Measurements from ENCODE around the gene CACNG8.
"Not testable (repeated sequence)": the region's sequence is repeated elsewhere in the genome, so short reads cannot be mapped to it uniquely, and the experiment has no call there.

CACNG8 gene

DNA sequence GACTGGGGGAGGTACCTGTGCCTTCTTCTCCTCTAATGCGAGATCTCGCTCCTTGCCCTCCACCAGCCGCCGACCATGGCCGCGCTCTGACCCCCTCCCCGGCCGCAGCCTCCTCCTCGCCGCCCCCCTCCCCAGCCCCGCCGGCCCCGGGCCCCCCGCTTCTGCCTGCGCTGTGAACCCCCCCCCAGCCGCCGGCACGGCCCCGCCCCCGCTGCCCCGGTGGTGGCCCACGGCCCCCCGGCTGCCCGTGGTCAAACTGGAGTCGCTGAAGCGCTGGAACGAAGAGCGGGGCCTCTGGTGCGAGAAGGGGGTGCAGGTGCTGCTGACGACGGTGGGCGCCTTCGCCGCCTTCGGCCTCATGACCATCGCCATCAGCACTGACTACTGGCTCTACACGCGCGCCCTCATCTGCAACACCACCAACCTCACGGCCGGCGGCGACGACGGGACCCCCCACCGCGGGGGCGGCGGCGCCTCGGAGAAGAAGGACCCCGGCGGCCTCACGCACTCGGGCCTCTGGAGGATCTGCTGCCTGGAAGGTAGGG lies at the start of gene CACNG8:
CACNG8 (plus strand) TSS at position 51 of the 545 bp plus-strand sequence.
- DNase-seq, result no peak

DNA sequence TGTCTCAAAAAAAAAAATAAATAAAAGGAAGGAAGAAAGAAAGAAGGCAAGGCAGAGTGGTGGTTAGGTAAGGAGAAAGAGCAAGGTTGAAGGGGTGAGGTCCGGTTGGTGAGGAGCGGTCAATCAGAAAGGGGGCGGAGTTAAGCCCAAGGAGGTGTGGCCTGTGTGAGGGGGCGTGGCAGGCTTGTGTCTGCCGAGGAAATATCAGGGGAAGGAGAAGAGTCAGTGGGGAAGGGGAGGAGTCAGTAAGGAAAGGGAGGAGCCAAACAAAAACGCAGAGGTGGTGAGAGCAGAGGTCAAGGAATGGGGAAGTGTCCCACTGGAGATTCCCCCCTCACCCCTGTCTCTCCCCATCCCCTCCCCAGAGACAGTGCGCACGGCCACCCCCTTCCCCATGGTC lies 47.7 kb upstream of the CACNG8 start:
- no peak for DNase-seq

DNA sequence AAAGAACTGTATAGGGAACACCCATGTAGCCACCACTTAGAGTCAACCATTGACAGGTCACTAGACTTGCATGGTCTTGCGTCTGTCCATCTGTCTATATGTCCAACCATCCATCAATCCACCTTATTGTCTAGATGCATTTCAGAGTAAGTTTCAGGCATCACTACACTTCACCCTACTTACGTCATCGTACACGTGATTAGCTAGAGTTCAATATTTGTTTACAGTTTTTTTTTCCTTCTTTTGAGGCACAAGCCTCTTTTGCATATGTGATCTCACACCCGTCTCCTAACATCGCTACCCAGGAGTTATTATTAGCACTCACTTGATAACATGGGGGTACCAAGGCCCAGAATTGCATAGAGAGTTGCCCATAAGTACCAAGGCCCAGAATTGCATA lies 46.7 kb upstream of the CACNG8 start:
- DNase-seq, result no peak

DNA sequence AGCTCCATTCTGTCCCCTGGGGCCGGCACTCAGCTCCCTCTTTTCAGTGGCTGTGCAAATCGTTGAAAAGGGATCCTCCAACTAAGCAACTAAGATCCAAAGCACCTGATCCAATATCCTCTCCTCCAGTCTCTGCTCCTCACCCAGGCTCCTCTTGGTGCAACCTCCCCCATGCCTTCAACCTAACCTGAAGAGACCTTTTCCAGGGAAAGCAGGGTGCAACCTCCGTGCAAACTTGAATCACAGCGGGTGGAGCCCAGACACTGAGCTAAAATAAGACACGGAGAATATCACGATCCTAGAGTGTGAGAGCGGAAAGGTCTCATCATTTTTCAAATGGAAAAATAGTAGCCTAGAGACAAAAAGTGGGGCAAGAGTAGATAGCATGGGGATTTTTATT lies 45.4 kb upstream of the CACNG8 start:
- DNase-seq, result no peak

DNA sequence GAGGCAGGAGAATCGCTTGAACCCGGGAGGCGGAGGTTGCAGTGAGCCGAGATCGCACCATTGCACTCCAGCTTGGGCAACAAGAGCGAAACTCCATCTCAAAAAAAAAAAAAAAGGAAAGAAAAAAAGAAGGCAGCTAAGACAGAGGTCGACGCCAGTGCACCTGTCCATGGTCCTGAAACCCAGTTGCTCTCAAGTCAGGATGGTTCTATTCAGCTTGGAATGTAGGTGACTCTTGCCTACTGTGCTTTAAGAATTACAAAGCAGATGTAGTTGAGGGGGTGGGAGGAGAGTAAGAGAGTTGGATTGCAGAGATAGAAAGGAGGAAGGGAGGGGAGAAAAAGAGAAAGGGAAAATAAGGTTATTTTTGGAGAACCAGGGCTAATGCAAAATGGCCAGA lies 35.0 kb upstream of the CACNG8 start:
- DNase-seq, result peak; percentile 36

DNA sequence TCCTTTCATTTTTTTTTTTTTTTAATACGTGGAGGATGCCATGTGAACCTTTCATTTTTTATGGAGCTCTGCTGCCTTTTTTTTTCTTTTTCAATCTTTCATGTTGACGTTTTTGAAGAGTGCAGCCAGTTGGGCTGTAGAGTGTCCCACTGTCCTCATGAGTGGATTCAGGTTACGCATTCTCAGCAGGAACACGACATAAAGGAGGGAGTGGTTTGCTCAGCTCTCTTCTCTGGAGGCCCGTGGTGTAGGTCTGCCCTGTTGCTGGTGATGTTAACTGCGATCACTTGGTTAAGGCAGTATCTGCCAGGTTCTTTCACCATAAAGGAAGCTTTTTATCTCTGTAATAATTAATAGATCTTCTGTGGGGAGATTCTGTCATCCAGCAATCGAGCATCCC lies 26.7 kb upstream of the CACNG8 start:
- DNase-seq, result no peak

DNA sequence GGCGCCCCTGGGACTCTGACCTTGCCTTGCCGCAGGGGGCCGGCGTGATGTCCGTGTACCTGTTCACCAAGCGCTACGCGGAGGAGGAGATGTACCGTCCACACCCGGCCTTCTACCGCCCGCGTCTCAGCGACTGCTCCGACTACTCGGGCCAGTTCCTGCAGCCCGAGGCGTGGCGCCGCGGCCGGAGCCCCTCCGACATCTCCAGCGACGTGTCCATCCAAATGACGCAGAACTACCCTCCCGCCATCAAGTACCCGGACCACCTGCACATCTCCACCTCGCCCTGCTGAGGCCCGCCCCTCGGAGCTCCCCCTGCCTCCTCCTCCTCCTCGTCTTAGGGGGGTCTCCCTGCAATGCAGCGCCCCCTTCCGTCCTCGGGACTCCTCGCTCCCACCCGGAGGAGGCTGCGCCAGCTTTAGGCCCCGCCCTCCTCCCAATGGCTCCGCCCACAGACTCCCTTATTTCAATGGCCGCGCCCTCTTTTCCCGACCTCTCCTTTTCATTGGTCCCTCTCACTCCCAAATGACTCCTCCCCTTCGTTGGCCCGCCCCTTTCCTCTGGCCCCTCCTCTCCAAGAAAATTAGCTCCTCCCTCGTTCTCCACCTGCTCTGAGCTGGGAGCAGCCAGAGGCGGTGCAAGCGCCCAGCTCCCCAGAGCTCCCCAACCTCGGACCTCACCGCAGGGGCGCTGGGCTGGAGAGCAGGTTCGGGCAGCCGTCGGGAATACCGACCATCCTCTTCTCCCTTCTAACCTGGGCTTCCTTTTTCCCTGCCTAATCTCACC lies 20.5 kb upstream of the CACNG8 start:
- DNase-seq, result no peak

DNA sequence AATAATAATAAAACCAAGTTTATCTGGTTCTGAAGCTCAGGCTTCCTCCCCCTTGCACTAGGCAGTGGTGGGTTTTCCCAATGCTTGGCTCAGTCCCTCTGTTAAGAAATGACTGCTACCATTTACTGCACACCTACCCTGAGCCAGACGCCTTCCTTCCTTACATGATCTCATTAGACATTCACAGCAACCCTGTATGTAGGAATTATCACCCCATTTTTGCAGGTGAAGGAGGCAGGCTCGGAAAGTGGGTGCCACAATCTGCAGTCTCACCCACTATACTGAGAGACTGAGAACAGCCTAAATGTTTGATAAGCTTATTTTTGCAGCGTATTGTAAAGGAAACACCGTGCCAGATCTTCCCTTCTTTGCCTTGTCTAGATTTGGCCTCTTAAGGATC lies 18.3 kb upstream of the CACNG8 start:
- no peak for DNase-seq

DNA sequence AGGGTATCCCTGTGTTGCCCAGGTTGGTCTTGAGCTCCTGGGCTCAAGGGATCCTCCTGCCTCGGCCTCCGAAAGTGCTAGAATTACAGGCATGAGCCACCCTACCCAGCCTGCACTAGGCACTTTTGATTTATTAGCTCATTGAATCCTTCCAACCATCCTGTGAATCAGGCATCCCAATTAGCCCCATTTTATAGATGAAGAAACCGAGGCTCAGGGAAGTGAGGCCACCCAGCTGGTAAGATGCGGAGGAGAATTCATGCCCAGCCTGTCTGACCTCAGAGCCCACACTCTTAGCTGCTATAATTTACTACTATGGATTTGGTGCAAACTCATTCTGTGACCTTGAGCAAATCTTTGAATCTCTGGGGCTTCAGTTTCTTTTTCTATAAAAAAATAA lies 17.8 kb upstream of the CACNG8 start:
- DNase-seq, result no peak

DNA sequence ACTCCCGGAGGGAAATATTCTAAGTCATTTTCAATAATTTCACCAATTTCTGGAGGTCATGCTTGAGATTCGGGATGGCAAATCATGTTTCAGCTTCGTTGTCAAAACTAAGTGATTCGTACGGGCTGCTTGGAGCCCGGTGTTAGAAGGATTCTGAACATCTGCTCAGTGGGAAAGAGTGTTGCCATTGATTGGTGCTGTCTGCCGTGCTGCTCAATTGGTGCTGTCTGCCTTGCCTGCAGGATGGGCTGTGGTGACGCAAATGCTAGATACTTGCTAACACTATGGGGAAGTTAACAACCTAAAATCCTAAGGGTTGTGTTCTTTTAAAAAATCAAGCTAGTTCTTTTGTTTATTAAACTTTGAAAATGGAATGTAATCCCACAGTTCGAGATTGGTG lies 17.3 kb upstream of the CACNG8 start:
- no peak for DNase-seq

DNA sequence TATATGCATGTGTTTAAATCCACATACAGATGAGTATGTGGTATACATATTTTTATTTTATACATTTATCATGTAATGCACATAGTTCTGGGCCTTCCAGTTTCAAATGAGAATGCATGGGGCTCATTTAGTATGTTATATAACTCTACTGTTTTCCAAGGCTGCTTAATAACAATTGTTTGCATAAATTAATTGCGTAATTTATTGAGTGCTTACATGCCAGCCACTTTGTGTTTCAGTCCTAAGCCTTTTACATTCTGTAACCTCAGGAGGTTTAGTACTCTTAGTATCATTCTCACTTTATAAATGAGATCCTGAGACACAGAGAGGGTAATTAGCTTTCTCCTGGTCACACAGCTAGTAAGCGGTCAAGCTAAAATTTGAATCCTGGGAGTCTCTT lies 16.7 kb upstream of the CACNG8 start:
- DNase-seq, result no peak

DNA sequence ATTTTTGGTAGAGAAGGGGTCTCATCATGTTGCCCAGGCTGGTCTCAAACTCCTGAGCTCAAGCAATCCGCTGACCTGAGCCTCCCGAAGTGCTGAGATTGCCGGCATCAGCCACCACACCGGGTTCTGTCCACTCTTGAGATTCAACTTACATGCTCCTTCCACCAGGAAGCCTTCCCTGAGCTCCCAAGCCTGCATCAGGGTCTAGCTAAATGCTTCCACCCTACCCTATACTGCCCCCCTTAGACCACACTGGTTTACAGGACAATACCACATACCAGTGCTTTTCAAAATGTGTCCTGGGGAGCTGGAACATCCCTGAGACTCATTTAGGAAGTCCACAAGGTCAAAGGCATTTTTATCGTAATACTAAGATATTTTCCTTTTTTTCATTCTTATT lies 15.1 kb upstream of the CACNG8 start:
- no peak for DNase-seq

DNA sequence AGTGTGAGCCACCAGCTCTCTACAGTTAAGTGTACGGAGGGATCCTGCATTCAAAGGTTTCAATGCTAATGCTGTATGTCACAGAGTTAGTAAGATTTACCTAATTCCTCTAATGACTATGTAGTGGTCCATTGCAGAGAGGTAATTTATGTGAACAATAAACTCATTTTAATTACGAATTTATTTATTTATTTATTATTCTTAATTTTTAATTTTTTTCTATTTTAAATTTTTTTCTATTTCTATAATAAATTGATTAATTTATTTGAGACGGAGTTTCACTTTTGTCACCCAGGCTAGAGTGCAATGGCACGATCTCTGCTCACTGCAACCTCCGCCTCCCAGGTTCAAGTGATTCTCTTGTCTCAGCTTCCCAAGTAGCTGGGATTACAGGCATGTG lies 14.1 kb upstream of the CACNG8 start:
- DNase-seq, result not testable (repeated sequence)

DNA sequence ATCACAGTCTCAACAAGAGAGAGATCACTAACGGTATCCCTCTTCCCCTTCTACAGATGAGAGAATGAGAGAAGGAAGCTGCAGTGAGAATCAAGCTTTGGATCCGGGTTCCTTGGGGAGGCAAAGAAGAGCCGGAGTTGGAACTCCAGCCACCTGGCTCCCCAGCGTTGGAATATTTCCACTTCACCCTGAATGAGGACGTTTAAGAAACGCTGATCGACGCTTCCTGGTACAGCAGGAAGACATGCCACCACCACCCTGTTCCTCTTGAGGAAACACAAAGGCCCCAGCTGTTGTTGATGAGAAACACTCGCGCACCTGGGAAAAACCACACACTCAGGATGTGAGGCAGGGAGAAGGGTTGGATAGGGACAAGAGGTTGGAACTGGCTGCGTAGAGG lies 11.3 kb upstream of the CACNG8 start:
- DNase-seq, result no peak

DNA sequence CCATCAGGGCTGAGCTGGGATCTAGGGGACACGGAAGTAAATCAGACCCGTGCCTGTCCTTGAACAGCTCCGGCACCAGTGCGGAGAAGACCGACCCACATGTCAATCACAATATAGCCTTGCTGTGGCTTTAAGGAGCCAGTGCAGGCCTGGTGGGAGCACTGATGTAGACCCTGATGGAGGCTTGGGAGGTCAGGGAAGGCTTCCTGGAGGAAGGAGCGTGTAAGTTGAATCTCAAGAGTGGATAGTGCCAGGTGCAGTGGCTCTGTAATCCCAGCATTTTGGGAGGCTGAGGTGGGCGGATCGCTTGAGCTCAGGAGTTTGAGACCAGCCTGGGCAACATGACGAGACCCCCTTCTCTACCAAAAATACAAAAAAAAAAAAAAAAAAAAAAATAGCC lies 10.8 kb upstream of the CACNG8 start:
- no peak for DNase-seq

DNA sequence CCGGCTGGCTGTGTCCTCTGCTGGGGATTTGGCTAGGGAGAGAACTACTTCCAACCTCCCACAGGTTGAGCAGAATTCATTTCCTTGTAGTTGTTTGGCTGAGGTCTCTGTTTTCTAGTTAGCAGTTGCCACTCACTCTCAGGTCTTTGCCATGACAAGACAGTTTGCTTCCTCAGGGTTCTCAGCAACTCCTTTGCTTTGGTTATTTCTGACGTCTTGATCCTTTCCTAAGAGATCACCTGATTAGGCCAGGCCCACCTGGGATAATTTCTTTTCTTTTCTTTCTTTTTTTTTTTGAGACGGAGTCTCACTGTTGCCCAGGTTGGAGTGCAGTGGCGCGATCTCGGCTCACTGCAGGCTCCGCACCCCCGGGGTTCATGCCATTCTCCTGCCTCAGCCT lies 9.4 kb upstream of the CACNG8 start:
- DNase-seq, result no peak

DNA sequence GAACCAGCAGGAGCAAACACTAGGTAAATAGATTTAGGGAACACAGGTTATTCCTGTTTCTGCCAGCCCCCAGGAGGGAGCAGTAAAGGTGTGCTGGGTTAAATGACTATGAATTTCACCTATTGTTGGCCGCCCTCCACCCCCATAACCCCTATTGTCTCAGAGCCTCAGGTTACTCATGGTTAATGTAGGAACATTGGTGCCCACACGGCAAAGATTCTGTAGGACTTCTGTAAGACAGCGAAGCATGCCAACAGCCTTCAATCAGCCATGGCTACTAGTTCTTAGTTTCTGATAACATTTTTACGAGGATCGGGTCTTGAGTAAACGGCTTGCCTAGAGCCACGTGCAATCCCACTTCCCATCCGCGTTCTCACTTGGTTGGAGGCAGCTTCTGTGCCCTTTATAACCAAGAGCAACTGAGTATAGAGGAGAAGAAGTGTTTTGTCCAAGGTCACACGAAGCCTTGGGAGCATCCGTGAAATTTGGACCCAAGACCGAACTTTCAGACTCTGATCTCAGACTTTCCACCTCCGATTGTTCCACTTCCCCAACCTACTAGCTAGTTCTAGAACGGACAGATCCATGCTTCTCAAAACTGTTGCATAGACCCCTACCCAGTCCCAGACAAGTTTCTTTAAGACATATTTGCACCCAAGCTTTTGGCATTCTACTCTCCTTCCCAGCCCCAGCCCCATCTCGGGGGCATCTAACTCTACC lies 5.1 kb upstream of the CACNG8 start:
- no peak for DNase-seq

DNA sequence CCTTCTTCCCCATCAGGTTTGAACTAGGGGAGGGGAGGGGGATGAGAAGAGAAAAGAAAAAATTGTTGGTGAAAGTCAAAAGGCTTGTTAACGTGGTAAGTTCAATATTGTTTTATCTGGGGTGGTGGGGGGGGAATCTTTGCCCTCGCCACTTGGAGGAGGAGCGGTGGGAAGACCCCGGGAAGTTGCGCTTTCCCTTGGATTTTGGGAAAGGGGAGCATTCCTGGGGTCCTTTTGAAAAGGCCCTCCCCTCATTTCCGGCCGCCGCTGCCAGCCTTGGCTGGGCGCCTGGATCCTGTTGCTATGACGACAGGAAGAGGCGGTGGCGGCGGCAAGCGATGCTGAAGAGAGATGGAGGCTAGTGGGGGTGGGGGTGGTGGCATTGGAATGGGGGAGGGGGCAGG lies 4.6 kb upstream of the CACNG8 start:
- DNase-seq, result no peak

DNA sequence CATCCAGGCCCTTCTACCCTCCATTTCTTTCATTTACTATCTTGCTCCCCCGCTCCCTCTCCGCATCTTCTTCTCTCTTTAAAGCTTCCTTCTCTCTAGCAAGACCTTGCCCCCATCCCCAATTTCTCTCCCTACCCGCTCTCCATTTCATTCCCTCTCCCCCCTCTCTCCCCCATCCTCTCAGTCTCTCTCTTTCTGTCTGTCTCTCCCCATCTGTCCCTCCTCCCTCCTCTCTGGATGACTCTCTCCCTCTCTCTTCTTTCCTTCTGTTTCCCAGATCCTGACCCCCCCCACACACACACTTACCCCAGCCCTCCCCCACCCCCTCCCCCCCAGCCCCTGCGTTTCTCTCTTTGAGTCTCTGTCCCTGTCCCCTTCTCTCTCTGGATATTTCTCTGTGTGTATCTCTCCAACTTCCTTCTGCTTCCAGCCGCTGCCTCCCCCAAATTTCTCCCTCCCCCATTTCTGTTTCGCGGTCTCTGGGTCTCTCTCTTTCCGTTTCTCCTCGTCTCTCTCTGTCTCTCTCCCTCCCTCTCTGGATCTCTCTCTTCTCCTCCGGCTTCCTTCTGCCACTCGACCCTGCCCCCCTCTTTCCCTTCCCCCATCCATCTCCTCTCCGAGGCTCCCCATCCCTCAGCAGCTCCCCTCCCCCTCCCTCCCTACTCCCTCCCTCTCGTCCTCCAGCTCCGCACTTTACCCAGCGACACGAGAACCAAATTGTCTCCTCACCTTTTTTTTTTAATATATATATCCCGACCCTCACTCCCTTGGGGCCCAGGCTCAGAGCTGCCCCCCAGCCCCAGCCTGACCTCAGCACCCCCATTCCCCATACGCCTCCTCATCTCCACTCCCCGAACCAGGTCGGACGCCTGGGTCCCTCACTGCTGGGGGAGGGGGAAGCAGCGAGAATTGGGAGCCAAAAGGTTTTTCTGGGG lies 3.6 kb upstream of the CACNG8 start:
- no peak for DNase-seq

DNA sequence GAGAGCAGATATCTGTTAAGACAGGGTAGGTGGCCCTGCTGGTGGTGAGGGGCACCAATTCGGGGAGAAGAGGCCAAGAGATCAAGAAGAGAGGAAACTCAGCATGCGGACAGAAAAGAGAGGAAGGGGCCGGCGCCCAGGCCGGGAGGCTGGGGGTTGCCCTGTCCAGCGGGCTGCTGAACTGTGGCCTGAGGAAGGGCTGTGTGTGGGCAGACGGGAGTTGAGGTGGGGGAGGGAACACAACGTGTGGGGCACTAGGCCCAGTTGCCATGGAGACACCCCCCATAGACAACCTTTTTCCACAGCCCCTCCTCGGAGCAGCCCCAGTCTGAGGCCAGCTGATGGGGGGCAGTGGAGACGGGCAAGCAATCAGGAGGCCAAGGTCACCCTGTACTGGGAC lies 2.5 kb upstream of the CACNG8 start:
- DNase-seq, result no peak

DNA sequence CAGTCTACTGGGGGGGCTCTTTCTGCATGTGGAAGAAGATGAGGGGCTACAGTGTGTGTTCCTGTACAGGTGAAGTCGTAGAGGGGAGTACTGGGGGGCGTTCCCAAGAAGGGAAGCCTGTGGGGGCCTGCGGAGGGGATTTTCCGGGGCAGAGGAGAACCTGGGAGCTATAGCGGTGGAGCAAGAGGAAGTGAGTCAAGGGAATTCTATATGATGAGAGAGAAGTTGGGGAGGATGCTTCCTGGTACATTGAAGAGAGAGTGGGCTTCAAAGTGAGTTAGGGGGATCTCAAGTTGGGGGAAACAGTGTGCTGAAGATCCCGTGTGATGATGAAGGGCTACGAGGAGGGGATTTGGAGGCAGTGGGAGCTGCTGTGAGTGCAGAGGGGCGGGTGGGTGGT lies 1.9 kb upstream of the CACNG8 start:
- no peak for DNase-seq

DNA sequence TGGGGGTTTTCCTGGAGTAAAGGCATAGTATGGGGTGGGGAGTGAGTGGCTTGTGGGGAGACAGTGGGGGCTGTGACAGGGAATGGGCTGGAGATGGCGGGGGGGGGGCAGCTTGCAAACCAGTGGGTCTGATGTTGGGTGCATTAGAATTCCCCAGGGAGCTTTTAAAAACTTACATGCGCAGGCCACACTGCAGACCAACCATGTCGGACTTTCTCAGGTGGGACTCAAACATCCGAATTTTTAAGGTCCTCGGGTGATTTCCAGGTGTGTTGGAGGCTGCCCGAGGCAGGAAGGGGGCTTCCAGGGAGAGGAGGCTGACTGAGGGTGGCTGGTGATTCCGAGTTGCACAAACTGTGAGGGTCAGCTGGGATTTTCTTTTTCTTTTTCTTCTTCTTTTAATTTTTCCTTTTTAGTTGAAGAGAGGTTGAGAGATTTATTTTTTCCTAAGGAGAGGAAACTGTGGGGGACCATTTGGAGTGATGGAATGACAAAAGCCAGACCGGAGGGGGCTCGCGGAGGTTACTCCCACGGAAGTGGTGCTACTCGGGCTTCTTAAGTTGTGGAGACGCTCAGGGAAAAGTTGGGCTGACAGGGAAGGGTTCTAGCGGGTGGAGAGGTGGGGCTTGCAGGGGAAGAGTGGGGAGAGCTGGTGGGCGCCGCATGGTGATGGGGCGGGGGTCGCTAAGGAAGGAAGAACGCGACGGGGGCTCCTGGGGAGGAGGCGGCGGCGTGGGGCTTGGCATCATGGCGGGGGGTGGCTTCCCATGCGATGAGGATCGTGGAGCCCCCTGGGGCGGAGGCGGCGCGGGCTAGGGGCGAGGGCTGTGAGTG lies 997 bp upstream of the CACNG8 start:
- DNase-seq, result no peak
